Measurements from ENCODE around the gene DXO. TPM values are rescaled to one million over a fixed set of nuclear protein-coding genes. Genes with fewer than 3 reads are reported as not detected.

The DXO gene
- total RNA-seq, 1 experiment from 2014 or later, result 21.0 TPM

DNA sequence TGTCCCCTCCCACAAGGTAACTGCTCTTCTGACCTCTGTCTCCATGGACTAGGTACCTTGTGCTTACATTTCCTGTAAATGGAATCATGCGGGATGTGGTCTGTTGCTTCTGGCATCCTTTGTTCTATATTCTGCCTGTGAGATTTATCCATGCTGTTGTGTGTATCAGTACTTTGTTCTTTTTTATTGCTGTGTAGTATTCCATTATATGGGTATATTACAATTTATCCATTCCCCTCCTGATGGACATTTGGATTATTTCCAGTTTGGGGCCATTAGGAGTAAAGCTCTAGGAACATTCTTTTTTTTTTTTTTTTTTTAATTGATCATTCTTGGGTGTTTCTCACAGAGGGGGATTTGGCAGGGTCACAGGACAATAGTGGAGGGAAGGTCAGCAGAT lies 41.0 kb downstream of the DXO start:
- no peak for DNase-seq (ENCODE audit: low read depth)

DNA sequence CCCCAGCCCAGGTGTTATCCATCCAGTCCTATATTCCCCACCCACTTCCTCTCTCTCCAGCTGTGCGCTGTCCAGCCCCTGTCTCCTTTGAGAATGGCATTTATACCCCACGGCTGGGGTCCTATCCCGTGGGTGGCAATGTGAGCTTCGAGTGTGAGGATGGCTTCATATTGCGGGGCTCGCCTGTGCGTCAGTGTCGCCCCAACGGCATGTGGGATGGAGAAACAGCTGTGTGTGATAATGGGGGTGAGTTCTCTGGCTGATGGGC lies 43.3 kb downstream of the DXO start:
- DNase-seq (ENCODE audit: low read depth), result no peak

DNA sequence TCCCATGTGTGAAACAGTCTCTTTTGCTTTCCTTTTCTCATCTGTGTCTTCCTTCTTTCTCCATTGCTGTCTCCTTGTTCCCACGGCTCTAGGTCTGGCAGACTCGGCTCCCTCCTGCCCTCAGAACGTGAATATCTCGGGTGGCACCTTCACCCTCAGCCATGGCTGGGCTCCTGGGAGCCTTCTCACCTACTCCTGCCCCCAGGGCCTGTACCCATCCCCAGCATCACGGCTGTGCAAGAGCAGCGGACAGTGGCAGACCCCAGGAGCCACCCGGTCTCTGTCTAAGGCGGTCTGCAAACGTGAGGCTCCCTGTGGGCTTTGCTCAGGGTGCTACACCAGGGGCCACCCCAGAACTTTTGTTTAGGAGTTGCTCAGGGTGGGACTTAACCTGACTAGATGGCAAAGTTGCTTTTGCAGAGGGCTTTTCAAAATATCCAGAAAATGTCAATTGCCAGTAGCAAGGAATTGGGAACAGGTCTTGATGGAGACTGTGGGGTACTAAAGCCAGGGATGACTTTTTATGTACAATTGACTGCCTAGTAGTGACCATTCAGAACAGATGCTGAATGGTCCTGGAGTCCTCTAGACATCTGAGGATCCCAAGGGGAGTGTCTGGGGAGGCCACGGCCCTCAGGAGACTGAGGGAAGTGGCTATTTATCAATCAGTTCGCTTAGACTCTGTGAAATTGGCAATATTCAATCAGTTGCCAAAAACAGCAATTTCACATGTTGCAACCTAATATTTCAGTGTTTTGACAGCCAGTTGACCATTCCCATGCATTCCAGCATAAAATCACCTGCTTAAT lies 43.9 kb downstream of the DXO start:
- DNase-seq (ENCODE audit: low read depth), result no peak

DNA sequence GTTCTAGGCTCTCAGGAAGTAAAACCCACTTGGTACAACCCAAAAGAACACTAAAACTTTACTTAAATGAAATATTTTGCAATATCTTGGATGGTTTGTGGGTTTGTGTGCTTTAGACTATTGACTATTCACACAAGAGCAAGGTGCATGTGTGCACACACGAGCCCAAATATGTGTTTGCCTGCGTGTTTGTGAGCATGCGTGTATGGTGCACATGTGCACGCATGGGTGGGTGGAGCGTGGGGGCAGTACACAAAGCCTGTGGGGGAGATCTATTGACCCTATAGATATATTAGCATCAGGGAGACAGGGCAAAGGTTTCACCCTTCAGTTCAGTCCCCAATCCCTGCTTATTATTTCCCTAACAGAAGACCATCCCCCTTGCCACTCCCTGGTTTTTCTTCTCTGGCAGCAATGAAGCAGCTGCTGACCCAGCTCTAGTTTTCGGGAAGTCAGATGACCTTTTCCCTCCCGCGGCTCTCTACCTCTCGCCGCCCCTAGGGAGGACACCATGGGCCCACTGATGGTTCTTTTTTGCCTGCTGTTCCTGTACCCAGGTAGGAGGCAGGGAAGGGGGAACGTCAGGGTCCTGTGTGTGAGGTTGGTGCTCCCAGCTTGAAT lies 44.6 kb downstream of the DXO start, which contains the start of gene C2:
TSS of gene C2 (plus strand) at position 476 of the 621 bp plus-strand sequence. CDS start at position 512, 36 bp downstream.
- DNase-seq (ENCODE audit: low read depth), result no peak

DNA sequence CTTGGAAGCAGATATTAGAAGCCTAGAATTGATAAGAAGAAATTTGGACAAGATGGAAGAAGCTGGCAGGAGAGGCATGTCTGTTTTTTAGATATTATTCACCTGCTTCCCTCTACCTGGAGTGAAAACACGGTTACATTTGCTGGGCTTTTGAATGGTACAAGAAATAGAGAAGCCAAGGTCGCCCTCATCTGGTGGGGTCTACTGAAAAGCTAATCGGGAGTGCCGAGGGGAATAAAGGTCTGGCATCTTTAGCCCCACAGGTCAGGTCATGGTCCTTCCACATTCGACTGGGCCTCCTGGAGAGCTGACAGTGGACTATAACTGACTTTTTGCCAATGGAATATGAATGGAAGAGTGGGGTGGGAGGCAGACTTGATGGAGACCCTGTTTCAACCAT lies 49.0 kb downstream of the DXO start:
- no peak for DNase-seq (ENCODE audit: low read depth)

DNA sequence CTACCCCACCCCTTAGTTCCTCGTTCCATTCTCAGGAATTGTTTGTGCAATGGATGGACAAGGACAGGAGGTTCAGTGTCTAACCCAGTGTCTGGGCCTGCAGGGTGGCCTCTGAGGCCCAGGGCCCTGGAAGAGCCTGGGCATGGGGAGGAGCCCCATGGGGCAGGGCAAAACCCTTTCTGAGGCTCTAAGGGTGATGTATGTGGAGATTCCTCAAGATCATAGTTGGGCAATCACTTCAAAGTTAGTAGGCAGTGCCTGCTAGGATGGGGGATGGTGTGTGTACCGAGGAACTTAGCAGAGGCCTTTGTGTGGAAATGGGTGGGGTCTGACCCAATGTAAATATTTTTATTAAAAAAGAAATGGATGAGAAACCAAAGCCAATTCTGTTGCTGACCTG lies 51.1 kb downstream of the DXO start:
- DNase-seq (ENCODE audit: low read depth), result no peak

Other genes with a start within 250 kb of the DXO start
- not detected in 2 replicates for gene MPIG6B, start 248.8 kb downstream of the DXO start, total RNA-seq (2014; rRNA removed; shearing (Covaris generic))
- 39.4 and 53.3 TPM in 2 replicates for gene DDAH2, start 242.8 kb downstream of the DXO start, total RNA-seq (2014; rRNA removed; shearing (Covaris generic))
- gene CLIC1, start 235.6 kb downstream of the DXO start, total RNA-seq (2014; rRNA removed; shearing (Covaris generic)), result 1,387 and 1,552 TPM in 2 replicates
- gene MSH5, start 232.1 kb downstream of the DXO start, total RNA-seq (2014; rRNA removed; shearing (Covaris generic)), result 14.1 and 17.8 TPM in 2 replicates
- 0.72 and 2.7 TPM in 2 replicates for gene SAPCD1, start 209.5 kb downstream of the DXO start, total RNA-seq (2014; rRNA removed; shearing (Covaris generic))
- gene VWA7, start 194.8 kb downstream of the DXO start, total RNA-seq (2014; rRNA removed; shearing (Covaris generic)), result 0.10 and 0.36 TPM in 2 replicates
- 26.4 and 33.6 TPM in 2 replicates for gene VARS1, start 176.4 kb downstream of the DXO start, total RNA-seq (2014; rRNA removed; shearing (Covaris generic))
- 145 and 164 TPM in 2 replicates for gene LSM2, start 165.2 kb downstream of the DXO start, total RNA-seq (2014; rRNA removed; shearing (Covaris generic))
- gene HSPA1L, start 156.9 kb downstream of the DXO start, total RNA-seq (2014; rRNA removed; shearing (Covaris generic)), result 0.68 and 0.84 TPM in 2 replicates
- 141 and 155 TPM in 2 replicates for gene HSPA1A, start 156.6 kb downstream of the DXO start, total RNA-seq (2014; rRNA removed; shearing (Covaris generic))
- 82.1 and 101 TPM in 2 replicates for gene HSPA1B, start 144.4 kb downstream of the DXO start, total RNA-seq (2014; rRNA removed; shearing (Covaris generic))
- 55.3 and 66.7 TPM in 2 replicates for gene NEU1, start 109.3 kb downstream of the DXO start, total RNA-seq (2014; rRNA removed; shearing (Covaris generic))
- gene SLC44A4, start 93.1 kb downstream of the DXO start, total RNA-seq (2014; rRNA removed; shearing (Covaris generic)), result 1.5 TPM in 1 of 2 replicates, not detected in the other
- 38.6 and 46.1 TPM in 2 replicates for gene EHMT2, start 74.4 kb downstream of the DXO start, total RNA-seq (2014; rRNA removed; shearing (Covaris generic))
- 1.2 and 1.4 TPM in 2 replicates for gene ZBTB12, start 70.1 kb downstream of the DXO start, total RNA-seq (2014; rRNA removed; shearing (Covaris generic))
- gene C2, start 44.4 kb downstream of the DXO start, total RNA-seq (2014; rRNA removed; shearing (Covaris generic)), result not detected in 2 replicates
- gene CFB, start 26.0 kb downstream of the DXO start, total RNA-seq (2014; rRNA removed; shearing (Covaris generic)), result 0.72 and 1.8 TPM in 2 replicates
- 235 and 246 TPM in 2 replicates for gene NELFE, start 13.2 kb downstream of the DXO start, total RNA-seq (2014; rRNA removed; shearing (Covaris generic))
- 30.4 and 36.5 TPM in 2 replicates for gene SKIC2, start 13.0 kb downstream of the DXO start, total RNA-seq (2014; rRNA removed; shearing (Covaris generic))
- gene C4A, start 9.9 kb upstream of the DXO start, total RNA-seq (2014; rRNA removed; shearing (Covaris generic)), result 0.96 and 1.3 TPM in 2 replicates
- gene C4B, start 42.7 kb upstream of the DXO start, total RNA-seq (2014; rRNA removed; shearing (Covaris generic)), result 0.68 and 0.72 TPM in 2 replicates
- not detected in 2 replicates for gene CYP21A2, start 66.3 kb upstream of the DXO start, total RNA-seq (2014; rRNA removed; shearing (Covaris generic))
- gene TNXB, start 137.2 kb upstream of the DXO start, total RNA-seq (2014; rRNA removed; shearing (Covaris generic)), result 0.12 and 0.20 TPM in 2 replicates
- 20.5 and 23.5 TPM in 2 replicates for gene ATF6B, start 156.1 kb upstream of the DXO start, total RNA-seq (2014; rRNA removed; shearing (Covaris generic))
- 14.5 and 15.2 TPM in 2 replicates for gene FKBPL, start 158.2 kb upstream of the DXO start, total RNA-seq (2014; rRNA removed; shearing (Covaris generic))
- gene PRRT1, start 179.8 kb upstream of the DXO start, total RNA-seq (2014; rRNA removed; shearing (Covaris generic)), result 0.49 TPM in 1 of 2 replicates, not detected in the other
- gene PPT2, start 182.0 kb upstream of the DXO start, total RNA-seq (2014; rRNA removed; shearing (Covaris generic)), result 22.9 and 25.1 TPM in 2 replicates
- gene EGFL8, start 192.5 kb upstream of the DXO start, total RNA-seq (2014; rRNA removed; shearing (Covaris generic)), result 0.59 and 2.8 TPM in 2 replicates
- gene AGPAT1, start 203.9 kb upstream of the DXO start, total RNA-seq (2014; rRNA removed; shearing (Covaris generic)), result 59.4 and 82.3 TPM in 2 replicates
- 106 and 113 TPM in 2 replicates for gene RNF5, start 206.3 kb upstream of the DXO start, total RNA-seq (2014; rRNA removed; shearing (Covaris generic))
- gene AGER, start 212.1 kb upstream of the DXO start, total RNA-seq (2014; rRNA removed; shearing (Covaris generic)), result 0.98 and 1.6 TPM in 2 replicates
- gene PBX2, start 218.1 kb upstream of the DXO start, total RNA-seq (2014; rRNA removed; shearing (Covaris generic)), result 14.4 and 15.7 TPM in 2 replicates
- 4.1 and 5.8 TPM in 2 replicates for gene GPSM3, start 220.5 kb upstream of the DXO start, total RNA-seq (2014; rRNA removed; shearing (Covaris generic))

Measured in RPMI7951 (cell line).